GM19351 (cell line): Measurements from ENCODE around the gene PERM1.

Experiments used
- ATAC-seq: cut with Tn5 transposase; IDR thresholded peaks from one replicate; pipeline ENCODE4 v1.9.1; 2021; ENCODE audit warnings: mild to moderate bottlenecking, moderate library complexity; ENCODE audit not compliant: unreplicated experiment

Gene PERM1

DNA sequence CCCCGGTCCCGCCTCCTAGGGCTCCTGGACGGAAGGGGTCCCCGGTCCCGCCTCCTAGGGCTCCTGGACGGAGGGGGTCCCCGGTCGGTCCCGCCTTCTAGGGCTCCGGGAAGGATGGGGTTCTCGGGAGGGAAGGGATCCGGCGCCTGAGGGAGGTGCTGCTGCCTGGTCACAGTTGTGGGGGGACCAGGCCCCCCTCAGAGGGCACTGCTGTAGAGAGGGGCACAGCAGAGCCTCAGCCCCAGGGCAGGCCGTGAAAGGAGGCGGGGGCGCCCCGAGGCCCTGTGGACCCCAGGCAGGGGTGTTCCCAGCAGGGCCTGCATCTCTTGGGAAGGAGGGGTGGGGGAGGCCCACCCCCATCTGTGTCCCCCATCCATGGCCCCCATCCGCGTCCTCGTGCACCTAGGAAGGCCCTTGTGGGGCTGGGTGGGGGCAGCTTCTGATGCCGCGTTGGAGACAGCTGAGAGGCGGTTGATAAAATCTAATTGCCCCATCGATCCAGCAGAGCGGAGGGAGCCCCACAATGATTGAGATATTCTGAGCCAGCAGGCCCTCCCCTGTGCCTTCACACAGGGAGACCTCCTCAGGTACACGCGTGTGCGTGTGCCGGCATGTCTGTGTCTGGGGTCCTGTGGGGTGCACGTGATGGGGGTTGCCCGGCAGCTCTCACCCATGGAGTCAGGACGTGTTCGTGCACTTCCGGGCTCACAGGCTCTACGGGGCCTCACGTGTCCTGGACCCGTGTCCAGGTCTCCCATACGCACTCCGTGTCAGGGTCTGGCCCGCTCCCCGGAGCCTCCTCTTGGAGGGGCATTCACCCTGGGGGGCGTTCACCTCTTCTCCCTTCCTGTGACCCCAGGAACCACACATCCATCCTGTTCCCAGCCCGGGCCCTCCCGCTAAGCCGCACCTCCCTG lies 45.3 kb downstream of the PERM1 start:
- no peak for ATAC-seq

DNA sequence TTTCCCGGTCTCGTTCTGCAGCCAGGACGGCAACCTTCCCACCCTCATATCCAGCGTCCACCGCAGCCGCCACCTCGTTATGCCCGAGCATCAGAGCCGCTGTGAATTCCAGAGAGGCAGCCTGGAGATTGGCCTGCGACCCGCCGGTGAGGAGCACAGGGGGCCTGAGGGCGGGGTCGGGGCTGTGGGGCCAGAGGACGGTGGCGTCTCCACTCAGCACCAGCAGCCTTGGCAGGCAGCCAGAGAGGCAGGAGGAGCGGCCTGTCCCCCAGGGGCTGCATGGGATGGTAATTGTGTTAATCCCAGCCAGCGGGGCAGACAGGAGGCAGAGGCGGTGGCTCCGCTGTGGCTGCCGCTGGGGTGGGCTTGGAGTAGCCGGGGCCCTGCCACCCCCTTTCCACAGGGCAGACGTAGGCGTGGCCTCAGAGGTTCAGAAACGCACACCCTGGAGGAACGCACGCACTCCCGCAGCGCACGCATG lies 46.1 kb downstream of the PERM1 start:
- no peak for ATAC-seq

DNA sequence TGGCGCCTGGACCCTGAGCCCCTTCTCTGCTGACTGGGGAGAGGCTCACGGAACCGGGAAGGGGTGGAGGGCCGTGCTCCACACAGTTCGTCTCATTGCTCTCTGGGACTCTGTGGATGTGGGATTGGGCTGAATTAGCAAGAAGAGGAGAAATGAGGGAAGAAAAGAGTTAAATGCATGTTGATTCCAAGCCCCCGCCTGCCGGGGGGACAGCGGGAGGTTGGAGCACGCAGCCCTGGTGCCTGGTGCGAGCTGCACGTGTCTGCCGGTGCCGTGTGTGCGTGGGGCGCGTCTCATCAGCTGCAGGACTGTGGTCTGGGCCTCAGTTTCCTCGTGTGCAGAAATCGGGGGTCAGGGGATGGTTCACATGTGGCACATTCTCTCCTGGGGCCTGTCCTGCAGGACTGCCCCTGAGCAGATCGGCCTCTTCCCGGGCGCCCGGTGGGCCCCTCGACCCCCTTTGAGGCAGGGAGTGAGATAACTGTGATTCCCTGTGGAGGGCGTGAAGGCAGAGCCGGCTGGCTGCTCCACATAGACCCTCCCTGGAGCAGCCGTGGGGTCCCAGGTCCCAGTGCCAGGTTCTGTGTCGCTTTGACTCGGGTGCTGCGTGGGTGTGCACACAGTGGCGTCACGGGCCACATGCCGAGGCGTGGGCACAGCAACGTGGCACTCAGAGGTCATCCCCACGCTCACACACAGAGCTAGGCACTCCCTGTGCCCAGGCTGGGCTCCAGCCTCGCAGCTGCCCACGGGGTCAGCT lies 46.7 kb downstream of the PERM1 start:
- ATAC-seq: no peak

DNA sequence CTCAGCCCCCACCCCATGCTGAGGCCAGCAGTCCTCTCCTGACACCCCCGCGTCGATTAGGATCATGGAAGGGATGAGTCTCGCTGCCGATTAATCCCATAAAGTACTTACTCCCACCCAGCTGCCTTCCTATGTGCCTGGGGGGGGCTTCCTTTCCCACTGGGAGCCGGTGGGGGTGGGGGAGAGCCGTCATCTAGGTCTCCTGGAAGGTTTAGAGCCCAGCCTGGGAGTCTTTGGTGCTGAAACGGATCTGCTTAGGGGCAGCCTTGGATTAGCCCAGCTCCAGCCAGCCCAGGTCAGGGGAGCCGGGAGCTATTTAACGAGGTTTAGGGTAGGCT lies 48.3 kb downstream of the PERM1 start:
- ATAC-seq: no peak

DNA sequence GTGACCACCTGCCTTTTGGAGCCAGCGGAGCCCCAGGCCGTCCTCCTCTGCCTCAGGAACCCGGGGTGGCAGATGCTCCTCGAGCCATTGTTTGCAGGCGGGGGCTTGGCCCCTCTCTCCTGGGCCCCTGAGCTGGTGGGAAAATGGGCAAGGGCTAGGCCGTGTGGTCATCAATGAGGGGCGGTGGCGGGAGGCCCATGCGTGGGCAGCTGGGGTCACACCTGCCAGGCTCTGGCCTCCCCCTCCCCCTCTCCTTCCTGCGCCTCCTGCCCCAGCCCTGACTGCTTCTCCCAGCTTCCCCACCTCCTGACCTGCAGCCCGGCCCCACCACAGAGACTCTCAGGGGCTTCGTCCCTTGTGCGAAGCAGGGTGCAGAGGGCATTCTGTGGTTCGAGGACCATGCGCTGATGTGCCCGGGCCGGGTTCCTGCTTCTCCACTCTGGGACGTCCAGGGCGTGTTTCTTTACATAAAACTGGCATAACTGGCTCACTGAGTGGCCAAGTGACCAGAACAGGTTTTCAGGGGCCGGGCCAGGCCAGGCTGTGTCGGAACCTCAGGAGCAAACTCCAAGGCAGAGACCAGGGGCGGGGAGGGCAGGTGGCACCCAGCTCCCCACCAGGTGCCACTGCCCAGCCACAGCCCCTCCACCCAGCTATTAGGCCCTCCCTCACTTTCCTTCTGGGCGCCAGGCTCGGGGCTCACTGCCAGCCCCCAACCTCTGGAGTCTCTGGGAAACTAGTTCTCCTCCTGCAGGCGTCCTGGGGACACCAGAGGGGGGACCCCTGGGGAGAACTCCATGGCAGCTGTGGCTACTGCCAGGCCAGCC lies 48.9 kb downstream of the PERM1 start:
- no peak for ATAC-seq

DNA sequence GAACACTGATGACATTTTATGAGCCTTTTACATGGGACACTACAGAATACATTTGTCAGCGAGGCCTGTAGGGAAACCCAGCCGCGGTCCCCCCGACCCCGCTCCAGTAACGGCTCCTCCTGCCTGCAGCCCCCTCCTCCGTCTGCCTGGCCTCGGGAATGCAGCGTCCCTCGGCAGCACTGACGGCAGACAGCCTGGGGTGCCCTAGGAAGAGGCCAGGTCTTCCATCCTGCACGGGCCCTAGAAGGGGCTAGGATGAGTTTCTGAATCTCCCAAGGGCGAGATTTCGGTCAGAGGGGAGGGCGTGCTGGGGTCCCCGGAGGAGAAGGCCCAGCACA lies 49.8 kb downstream of the PERM1 start:
- no peak for ATAC-seq

DNA sequence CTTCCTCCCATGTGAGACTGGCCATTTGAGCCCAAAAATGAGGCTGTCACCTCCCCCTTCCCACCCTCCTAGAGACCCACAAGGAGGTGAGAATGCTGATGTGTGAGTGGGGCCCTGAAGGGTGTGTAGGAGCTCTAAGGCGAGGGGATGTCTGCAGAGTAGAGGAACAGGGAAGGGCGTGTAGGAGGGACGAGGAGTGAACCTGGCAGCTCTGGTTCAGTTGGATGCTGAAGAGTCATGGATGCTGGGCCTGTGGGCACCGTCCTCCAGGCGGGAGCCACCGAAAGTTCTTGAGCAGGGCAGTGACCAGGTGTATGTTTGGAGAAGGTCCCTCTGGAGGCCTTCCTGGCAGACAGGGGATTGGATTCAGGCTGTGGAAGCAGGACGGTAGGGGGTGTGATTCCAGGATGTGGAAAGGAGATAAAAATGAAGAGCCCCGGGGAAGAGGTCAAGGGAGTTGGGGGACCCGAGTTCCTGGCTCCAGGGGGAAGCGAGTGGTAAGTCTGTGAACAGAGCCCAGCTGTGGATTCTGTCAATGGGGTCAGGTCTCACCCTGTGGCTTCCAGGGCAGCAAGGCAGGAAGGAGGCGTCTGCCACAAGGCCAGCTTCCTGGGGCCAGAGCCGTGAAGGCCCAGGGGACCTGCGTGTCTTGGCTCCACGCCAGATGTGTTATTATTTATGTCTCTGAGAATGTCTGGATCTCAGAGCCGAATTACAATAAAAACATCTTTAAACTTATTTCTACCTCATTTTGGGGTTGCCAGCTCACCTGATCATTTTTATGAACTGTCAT lies 50.3 kb downstream of the PERM1 start:
- ATAC-seq: no peak

DNA sequence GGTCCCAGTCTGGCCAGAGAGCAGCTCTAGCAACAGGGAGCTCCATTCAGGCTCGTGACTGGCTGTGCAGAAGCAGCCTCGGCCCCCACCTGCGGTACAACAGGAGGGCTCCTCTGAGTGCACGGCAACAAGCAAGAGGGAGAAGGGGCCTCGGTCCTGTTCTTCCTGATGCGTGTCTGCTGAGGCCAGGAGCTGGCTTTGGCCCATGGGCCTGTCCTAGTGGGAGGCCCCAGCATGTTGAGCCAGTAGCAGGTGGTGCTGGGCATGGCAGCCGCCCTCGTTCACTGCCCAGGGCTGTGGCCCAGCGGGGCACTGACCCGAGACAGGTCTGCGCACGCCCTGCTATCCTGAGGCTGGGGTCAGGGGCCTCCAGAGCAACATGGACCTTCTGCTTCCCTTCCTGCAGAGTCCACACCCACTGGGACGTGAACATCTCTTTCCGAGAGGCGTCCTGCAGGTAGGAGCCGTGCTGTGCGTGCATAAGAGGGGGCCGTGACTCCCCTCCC lies 51.2 kb downstream of the PERM1 start:
- no peak for ATAC-seq

DNA sequence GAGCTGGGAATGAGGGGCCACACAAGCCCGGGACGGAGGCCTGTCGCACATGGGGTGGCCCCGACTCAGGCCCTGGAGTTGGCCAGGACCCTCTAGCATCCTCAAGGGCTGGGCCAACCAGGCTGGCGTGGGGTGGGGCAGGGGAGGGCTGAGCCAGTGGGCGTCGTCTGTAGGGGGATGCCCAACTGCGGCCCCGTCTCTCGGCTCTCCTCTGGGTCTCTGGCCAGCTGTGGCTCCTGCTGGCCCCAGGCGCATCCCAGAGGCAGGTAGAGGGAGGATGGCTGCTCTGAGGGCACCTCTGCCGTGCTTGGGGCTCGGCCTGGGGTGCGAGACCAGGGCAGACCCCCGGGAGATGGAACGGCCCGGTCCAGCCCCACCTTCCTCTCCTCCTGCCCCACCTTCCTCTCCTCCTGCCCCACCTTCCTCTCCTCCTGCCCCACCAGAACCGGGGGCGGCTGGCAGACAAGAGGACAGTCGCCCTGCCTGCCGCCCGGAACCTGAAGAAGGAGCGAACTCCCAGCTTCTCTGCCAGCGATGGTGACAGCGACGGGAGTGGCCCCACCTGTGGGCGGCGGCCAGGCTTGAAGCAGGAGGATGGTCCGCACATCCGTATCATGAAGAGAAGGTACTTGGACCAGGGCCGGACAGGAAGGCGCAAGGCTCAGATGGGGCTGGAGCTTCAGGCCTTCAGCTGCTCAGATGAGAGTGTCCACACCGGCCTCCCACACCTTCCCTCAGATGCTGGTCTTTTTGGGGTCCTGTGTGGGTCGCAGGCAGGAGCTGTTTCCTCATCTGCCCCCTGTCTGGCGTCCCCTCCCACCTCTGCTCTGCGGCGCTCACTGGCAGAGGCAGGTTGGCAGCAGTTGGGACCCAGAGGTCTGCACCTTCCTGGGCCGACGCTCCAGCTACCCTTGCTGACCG lies 51.9 kb downstream of the PERM1 start:
- ATAC-seq: no peak

DNA sequence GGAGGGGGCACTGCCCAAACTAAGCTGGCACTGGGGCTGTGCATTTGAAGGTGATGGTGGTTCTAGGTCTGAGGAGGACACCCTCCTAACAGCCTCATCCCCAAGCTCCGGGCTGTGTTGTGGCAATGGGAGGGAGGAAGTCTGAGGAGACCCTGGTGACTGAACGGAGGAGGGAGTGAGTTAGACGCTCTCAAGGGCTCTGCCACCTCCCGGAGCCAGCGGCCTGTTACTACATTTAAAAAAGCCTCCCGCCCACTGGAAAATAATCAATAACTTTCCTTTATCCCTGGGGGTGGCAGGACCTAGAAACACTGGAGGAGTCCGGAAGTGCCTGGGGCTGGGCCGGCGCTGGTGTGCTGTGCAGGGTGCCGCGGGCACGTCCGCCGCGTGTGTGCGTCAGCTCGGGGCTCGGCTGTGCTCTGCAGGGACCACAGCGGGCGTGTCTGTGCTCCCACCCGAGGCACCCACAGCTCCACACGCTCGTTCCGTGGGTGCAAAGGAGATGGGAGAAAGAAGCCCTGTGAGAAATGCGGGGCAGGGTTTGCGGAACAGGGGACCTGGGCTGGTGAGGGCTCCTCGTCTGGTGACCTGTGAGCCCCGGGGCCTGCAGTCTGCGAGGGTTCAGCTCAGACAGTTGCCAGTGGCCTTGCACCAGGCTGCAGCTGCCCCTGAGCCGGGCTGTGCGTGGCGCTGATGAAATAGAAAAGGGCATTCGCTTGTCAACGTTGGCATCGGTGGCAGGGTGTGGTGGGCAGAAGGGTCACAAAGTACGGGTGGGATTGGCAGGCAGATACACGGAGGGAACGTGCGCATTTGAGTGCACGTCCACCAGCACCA lies 52.9 kb downstream of the PERM1 start:
- no peak for ATAC-seq

DNA sequence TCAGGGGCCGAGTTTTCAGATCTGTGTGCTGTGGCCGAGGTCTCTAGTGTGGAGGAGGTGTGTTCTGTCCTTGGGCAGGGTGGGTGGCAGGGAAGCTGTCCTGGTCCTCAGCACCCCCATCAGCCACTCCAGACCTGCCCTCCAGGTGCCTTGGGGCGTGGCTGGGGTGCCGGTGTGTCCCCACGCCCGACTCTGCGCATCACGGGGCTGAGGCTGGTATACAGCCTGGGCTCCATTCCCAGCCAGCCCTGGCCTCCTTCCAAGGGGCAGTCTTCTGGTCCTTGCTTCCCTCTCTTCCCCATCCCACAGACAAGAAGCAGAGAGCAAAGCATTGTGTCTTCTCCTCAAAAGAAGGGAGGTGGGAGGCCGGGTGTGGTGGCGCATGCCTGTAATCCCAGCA lies 54.1 kb downstream of the PERM1 start:
- ATAC-seq: no peak

DNA sequence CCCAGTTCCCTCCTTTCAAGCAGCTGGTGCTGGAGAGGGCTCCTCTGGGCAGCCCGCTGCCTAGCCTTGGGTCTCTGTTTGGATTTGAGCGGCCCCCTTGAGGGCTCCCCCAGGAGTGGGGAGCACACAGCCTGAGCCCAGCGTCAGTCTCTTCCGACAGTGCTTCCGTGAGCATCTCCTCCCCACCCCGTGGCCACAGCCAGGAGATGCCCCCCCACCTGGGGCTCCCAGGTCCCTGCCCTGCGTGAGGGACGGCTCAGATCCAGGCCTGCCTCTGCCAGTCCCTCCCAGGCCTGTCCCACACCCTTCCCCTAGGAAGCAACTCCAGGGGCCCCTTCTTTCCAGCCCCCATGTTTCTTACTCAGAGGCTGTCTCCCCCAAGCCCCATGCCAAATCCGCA lies 54.7 kb downstream of the PERM1 start:
- ATAC-seq: no peak

DNA sequence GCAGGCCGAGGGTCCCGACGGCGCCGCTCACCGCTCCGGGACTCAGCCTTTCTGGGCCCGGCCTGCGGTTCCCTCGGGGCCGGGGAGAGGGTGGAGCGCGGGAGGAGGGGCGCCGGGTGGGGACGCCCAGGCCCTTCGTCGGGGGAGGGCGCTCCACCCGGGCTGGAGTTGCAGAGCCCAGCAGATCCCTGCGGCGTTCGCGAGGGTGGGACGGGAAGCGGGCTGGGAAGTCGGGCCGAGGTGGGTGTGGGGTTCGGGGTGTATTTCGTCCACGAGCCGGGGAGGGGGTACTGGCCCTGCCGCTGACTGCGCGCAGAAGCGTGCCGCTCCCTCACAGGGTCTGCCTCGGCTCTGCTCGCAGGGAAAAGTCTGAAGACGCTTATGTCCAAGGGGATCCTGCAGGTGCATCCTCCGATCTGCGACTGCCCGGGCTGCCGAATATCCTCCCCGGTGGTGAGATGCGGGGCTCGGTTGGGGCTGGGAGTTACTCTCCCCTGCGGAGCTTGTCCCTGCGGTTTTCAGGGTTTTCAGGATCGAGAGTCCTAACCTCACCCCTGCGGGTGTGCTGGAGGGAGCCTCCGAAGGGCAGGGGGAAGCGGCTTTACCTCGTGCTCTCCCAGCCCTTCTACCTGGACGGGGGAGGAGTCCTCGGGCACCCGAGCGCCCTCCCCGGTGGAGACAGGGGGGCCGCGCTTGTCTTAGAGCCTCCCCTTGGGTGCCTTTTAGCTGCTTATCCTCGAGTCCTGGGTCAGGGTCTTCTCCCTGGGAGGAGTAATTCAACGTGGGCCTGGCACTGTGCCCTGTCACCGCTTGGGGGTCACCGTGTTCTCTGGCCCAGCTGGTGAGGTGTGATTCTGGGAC lies 56.1 kb downstream of the PERM1 start:
- ATAC-seq: no peak
